Measurements from ENCODE around the gene MLPH. TPM values are rescaled to one million over a fixed set of nuclear protein-coding genes. Genes with fewer than 3 reads are reported as not detected.

The MLPH gene
- total and polyA plus RNA-seq, 4 donors = 1.6 to 25.9 (median 22.3) TPM

GRCh38 chr2:237542001-237542704 lies 55.1 kb downstream of the MLPH start (continued):
- no peak for TF ChIP-seq REST (IDR thresholded peaks at IDR 0.05)
- TF ChIP-seq YY1 (IDR thresholded peaks at IDR 0.05) = no peak
- TF ChIP-seq RAD21 (IDR thresholded peaks at IDR 0.05) = no peak
- TF ChIP-seq HNF4A (conservative IDR thresholded peaks at IDR 0.05) = no peak
- TF ChIP-seq GABPA (IDR thresholded peaks at IDR 0.05 in 1 of 2, conservative IDR thresholded peaks at IDR 0.05 in 1 of 2) = no peak

DNA sequence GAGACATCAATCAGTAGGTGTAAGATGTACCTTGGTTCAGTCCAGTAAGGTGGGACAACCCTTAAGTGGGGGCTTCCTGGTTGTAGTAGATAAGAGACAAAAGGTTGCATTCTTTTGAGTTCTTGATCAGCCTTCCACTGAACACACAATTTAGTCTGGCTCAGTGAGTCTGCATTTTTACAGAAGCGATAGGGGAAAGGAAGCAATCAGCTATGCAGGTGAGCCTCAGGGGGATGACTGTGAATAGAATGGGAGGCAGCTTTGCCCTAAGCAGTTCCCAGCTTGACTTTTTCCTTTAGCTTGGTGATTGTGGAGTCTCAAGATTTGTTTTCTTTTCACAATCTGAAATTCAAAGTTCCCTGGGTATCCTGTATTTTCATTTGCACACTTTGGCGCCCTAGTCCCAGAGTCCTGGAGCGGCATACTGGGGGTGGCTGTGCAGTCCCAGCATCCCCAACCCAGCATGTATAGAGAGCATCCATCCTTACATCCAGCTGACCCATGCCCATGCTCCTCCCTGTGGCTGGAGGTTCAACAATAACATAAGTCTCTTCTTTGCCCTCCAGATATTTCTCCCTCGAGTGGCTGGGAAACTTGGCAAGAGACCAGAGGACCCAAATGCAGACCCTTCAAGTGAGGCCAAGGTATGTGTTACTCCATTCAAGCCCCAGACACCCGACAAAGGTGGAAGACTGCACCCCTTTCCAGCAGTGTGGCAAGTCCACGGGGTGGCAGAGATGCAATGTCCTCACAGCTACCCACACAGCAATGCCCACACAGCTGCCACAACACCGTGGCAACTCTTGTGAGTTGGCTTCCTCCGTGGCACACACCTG lies 59.2 kb downstream of the MLPH start:
- Histone ChIP-seq H3K27ac (ENCODE audit: low read depth in 1 of 2, low read length in 2 of 2) (peak overlapping the region; percentile 76 to 77), H3K4me1 (ENCODE audit: control insufficient read depth in 4 of 4, insufficient read depth in 4 of 4, low read length in 3 of 4) (peaks cover 4 to 43% (median 29%) of the 10 kb centered on the region in 4 donors), H3K4me3 (ENCODE audit: low read depth in 1 of 3, low read length in 3 of 3) (no peak overlapping the region), H3K9ac (ENCODE audit: low read depth in 1 of 2, low read length in 2 of 2) (no peak overlapping the region), H3K36me3 (ENCODE audit: control insufficient read depth in 4 of 4, insufficient read depth in 3 of 4, low read depth in 1 of 4, low read length in 3 of 4) (peaks cover 0 to 4% (median 2%) of the 10 kb centered on the region in 4 donors), H3K9me3 (ENCODE audit: control insufficient read depth in 4 of 4, low read length in 3 of 4) (no peaks in the 10 kb centered on the region), H3K27me3 (ENCODE audit: control insufficient read depth in 4 of 4, insufficient read depth in 4 of 4, low read length in 3 of 4) (no peaks in the 10 kb centered on the region)
- WGBS = 91% methylated on average over 8 of the region's 8 CpGs
- no peak for TF ChIP-seq SP1 (IDR thresholded peaks at IDR 0.05)
- TF ChIP-seq, protein P1, sequence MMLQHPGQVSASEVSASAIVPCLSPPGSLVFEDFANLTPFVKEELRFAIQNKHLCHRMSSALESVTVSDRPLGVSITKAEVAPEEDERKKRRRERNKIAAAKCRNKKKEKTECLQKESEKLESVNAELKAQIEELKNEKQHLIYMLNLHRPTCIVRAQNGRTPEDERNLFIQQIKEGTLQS (IDR thresholded peaks at IDR 0.05) = no peak
- no peak for TF ChIP-seq CTCF (IDR thresholded peaks at IDR 0.05; ENCODE audit: low read depth, low read length, missing input control)
- TF ChIP-seq, protein P2, sequence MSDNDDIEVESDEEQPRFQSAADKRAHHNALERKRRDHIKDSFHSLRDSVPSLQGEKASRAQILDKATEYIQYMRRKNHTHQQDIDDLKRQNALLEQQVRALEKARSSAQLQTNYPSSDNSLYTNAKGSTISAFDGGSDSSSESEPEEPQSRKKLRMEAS (IDR thresholded peaks at IDR 0.05) = no peak
- TF ChIP-seq FOXA2 (IDR thresholded peaks at IDR 0.05) = no peak
- no peak for TF ChIP-seq YY1 (IDR thresholded peaks at IDR 0.05)
- no peak for TF ChIP-seq RAD21 (IDR thresholded peaks at IDR 0.05)
- no peak for TF ChIP-seq REST (IDR thresholded peaks at IDR 0.05)
- TF ChIP-seq GABPA (IDR thresholded peaks at IDR 0.05 in 1 of 2, conservative IDR thresholded peaks at IDR 0.05 in 1 of 2) = no peak
- TF ChIP-seq TAF1 (conservative IDR thresholded peaks at IDR 0.05) = no peak
- TF ChIP-seq EGR1 (IDR thresholded peaks at IDR 0.05; ENCODE audit: low read depth in 2 of 2) = no peak
- no peak for TF ChIP-seq HNF4G (IDR thresholded peaks at IDR 0.05)
- no peak for TF ChIP-seq JUND (IDR thresholded peaks at IDR 0.05)
- no peak for TF ChIP-seq NR2F2 (IDR thresholded peaks at IDR 0.05)
- no peak for TF ChIP-seq FOXA1 (IDR thresholded peaks at IDR 0.05)
- TF ChIP-seq, protein P3, sequence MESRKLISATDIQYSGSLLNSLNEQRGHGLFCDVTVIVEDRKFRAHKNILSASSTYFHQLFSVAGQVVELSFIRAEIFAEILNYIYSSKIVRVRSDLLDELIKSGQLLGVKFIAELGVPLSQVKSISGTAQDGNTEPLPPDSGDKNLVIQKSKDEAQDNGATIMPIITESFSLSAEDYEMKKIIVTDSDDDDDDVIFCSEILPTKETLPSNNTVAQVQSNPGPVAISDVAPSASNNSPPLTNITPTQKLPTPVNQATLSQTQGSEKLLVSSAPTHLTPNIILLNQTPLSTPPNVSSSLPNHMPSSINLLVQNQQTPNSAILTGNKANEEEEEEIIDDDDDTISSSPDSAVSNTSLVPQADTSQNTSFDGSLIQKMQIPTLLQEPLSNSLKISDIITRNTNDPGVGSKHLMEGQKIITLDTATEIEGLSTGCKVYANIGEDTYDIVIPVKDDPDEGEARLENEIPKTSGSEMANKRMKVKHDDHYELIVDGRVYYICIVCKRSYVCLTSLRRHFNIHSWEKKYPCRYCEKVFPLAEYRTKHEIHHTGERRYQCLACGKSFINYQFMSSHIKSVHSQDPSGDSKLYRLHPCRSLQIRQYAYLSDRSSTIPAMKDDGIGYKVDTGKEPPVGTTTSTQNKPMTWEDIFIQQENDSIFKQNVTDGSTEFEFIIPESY (IDR thresholded peaks at IDR 0.05) = no peak
- TF ChIP-seq RXRA (IDR thresholded peaks at IDR 0.05) = no peak
- TF ChIP-seq HNF4A (conservative IDR thresholded peaks at IDR 0.05) = no peak
- DNase-seq (ENCODE audit: low spot score) = no peak
